ENCODE measurements around the gene RTF2.

DNA sequence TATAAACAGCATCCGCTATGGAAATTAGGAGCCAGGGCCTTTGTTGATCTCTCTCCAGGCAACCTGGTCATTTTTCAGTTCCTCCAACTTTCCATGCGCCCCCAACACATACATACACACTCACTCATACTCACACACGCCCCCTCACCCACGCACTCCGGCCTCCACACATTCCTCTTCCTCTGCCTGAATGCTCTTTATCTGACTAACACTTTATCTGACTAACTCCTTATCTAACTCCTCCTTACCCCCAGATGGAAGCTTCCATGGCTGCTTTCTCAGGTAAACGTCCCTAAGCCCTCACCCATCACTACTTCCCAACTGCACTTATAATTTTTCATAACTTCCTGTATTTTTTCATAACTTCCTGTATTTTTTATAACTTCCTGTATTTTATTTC lies 38.9 kb upstream of the RTF2 start:
- TF ChIP-seq, protein P1, sequence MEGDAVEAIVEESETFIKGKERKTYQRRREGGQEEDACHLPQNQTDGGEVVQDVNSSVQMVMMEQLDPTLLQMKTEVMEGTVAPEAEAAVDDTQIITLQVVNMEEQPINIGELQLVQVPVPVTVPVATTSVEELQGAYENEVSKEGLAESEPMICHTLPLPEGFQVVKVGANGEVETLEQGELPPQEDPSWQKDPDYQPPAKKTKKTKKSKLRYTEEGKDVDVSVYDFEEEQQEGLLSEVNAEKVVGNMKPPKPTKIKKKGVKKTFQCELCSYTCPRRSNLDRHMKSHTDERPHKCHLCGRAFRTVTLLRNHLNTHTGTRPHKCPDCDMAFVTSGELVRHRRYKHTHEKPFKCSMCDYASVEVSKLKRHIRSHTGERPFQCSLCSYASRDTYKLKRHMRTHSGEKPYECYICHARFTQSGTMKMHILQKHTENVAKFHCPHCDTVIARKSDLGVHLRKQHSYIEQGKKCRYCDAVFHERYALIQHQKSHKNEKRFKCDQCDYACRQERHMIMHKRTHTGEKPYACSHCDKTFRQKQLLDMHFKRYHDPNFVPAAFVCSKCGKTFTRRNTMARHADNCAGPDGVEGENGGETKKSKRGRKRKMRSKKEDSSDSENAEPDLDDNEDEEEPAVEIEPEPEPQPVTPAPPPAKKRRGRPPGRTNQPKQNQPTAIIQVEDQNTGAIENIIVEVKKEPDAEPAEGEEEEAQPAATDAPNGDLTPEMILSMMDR (conservative IDR thresholded peaks at IDR 0.05 in 1 of 2, IDR thresholded peaks at IDR 0.05 in 1 of 2; ENCODE audit: low read depth in 1 of 2, low read length in 2 of 2): no peak
- no peak for TF ChIP-seq EZH2 (IDR thresholded peaks at IDR 0.05; ENCODE audit: low read length, missing control alignments)
